ENCODE results near the gene GCGR. TPM values are rescaled to one million over a fixed set of nuclear protein-coding genes. Genes with fewer than 3 reads are reported as not detected.

GCGR gene
- total and polyA plus RNA-seq, 2 of the 13 experiments (the other 11 are each of a cell fraction or from before 2014, with no cell fraction given) = 0.04 to 0.13 TPM

GRCh38 chr17:81814748-81815645 lies 11.0 kb downstream of the GCGR start (continued):
- TF ChIP-seq MTA1 (CRISPR knock-in tag; IDR thresholded peaks at IDR 0.05; ENCODE audit: borderline replicate concordance) (peak; percentile 36; the same call in 1 of the 2 replicates), HDAC2 (CRISPR knock-in tag; IDR thresholded peaks at IDR 0.05) (no peak), POLR2G (IDR thresholded peaks at IDR 0.05; ENCODE audit: low read depth, low read length) (no peak), ELF3 (CRISPR knock-in tag; IDR thresholded peaks at IDR 0.05) (peak; percentile 51; the same call in 1 of the 2 replicates), ZSCAN25 (CRISPR knock-in tag; IDR thresholded peaks at IDR 0.05) (no peak), U2AF2 (IDR thresholded peaks at IDR 0.05; ENCODE audit: low read depth, low read length) (no peak), ZSCAN30 (CRISPR knock-in tag; IDR thresholded peaks at IDR 0.05) (no peak), ZC3H13 (CRISPR knock-in tag; IDR thresholded peaks at IDR 0.05) (no peak), TAF15 (IDR thresholded peaks at IDR 0.05; ENCODE audit: low read depth, low read length, poor library complexity, severe bottlenecking) (no peak), YEATS2 (CRISPR knock-in tag; IDR thresholded peaks at IDR 0.05; ENCODE audit: borderline replicate concordance) (no peak), ATAD3A (CRISPR knock-in tag; IDR thresholded peaks at IDR 0.05) (no peak), PAWR (CRISPR knock-in tag; IDR thresholded peaks at IDR 0.05; ENCODE audit: borderline replicate concordance) (no peak), TBX2 (CRISPR knock-in tag; IDR thresholded peaks at IDR 0.05; ENCODE audit: borderline replicate concordance) (peak; percentile 82), FOXO1 (CRISPR knock-in tag; IDR thresholded peaks at IDR 0.05) (0 out of 2 replicates have a peak, but pooled peaks have one; percentile 12), ZNF598 (CRISPR knock-in tag; IDR thresholded peaks at IDR 0.05; ENCODE audit: borderline replicate concordance) (no peak), PCBP1 (IDR thresholded peaks at IDR 0.05; ENCODE audit: borderline replicate concordance, low read depth, low read length) (0 out of 2 replicates have a peak, but pooled peaks have one; percentile 25), PAX8 (CRISPR knock-in tag; IDR thresholded peaks at IDR 0.05; ENCODE audit: borderline replicate concordance) (no peak)
- TF ChIP-seq, protein P1, sequence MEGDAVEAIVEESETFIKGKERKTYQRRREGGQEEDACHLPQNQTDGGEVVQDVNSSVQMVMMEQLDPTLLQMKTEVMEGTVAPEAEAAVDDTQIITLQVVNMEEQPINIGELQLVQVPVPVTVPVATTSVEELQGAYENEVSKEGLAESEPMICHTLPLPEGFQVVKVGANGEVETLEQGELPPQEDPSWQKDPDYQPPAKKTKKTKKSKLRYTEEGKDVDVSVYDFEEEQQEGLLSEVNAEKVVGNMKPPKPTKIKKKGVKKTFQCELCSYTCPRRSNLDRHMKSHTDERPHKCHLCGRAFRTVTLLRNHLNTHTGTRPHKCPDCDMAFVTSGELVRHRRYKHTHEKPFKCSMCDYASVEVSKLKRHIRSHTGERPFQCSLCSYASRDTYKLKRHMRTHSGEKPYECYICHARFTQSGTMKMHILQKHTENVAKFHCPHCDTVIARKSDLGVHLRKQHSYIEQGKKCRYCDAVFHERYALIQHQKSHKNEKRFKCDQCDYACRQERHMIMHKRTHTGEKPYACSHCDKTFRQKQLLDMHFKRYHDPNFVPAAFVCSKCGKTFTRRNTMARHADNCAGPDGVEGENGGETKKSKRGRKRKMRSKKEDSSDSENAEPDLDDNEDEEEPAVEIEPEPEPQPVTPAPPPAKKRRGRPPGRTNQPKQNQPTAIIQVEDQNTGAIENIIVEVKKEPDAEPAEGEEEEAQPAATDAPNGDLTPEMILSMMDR (CRISPR knock-in tag; IDR thresholded peaks at IDR 0.05) = no peak
- TF ChIP-seq, protein P2, sequence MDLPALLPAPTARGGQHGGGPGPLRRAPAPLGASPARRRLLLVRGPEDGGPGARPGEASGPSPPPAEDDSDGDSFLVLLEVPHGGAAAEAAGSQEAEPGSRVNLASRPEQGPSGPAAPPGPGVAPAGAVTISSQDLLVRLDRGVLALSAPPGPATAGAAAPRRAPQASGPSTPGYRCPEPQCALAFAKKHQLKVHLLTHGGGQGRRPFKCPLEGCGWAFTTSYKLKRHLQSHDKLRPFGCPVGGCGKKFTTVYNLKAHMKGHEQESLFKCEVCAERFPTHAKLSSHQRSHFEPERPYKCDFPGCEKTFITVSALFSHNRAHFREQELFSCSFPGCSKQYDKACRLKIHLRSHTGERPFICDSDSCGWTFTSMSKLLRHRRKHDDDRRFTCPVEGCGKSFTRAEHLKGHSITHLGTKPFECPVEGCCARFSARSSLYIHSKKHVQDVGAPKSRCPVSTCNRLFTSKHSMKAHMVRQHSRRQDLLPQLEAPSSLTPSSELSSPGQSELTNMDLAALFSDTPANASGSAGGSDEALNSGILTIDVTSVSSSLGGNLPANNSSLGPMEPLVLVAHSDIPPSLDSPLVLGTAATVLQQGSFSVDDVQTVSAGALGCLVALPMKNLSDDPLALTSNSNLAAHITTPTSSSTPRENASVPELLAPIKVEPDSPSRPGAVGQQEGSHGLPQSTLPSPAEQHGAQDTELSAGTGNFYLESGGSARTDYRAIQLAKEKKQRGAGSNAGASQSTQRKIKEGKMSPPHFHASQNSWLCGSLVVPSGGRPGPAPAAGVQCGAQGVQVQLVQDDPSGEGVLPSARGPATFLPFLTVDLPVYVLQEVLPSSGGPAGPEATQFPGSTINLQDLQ (CRISPR knock-in tag; IDR thresholded peaks at IDR 0.05) = no peak
- TF ChIP-seq, protein P3, sequence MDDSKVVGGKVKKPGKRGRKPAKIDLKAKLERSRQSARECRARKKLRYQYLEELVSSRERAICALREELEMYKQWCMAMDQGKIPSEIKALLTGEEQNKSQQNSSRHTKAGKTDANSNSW (CRISPR knock-in tag; IDR thresholded peaks at IDR 0.05; ENCODE audit: borderline replicate concordance) = no peak
- TF ChIP-seq, protein P4, sequence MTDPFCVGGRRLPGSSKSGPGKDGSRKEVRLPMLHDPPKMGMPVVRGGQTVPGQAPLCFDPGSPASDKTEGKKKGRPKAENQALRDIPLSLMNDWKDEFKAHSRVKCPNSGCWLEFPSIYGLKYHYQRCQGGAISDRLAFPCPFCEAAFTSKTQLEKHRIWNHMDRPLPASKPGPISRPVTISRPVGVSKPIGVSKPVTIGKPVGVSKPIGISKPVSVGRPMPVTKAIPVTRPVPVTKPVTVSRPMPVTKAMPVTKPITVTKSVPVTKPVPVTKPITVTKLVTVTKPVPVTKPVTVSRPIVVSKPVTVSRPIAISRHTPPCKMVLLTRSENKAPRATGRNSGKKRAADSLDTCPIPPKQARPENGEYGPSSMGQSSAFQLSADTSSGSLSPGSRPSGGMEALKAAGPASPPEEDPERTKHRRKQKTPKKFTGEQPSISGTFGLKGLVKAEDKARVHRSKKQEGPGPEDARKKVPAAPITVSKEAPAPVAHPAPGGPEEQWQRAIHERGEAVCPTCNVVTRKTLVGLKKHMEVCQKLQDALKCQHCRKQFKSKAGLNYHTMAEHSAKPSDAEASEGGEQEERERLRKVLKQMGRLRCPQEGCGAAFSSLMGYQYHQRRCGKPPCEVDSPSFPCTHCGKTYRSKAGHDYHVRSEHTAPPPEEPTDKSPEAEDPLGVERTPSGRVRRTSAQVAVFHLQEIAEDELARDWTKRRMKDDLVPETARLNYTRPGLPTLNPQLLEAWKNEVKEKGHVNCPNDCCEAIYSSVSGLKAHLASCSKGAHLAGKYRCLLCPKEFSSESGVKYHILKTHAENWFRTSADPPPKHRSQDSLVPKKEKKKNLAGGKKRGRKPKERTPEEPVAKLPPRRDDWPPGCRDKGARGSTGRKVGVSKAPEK (CRISPR knock-in tag; IDR thresholded peaks at IDR 0.05; ENCODE audit: borderline replicate concordance) = no peak

All from HepG2 (cell line).